Loucy (cell line): ENCODE measurements around the gene APOOL.
"Not testable (repeated sequence)": the region's sequence is repeated elsewhere in the genome, so short reads cannot be mapped to it uniquely, and the experiment has no call there.

ENCODE experiments used
- H2AFZ ChIP-seq: fragments of 200-600 bp; sonication (generic); 2 replicates; pipeline ENCODE4 v1.6.0; 2016; ENCODE audit warnings: antibody characterized with exemption, mild to moderate bottlenecking, low read length, moderate library complexity
- H3F3A ChIP-seq: fragments of 200-600 bp; 2 replicates; pipeline ENCODE4 v1.6.0; 2016; ENCODE audit warnings: antibody characterized with exemption, low read depth, mild to moderate bottlenecking
- H3K27me3 ChIP-seq: fragments of 200-600 bp; sonication (generic); 2 replicates; pipeline ENCODE4 v1.6.1; 2014; ENCODE audit warnings: low read length, mild to moderate bottlenecking; ENCODE audit not compliant: insufficient read depth, poor library complexity, severe bottlenecking
- H3K36me3 ChIP-seq: fragments of 200-600 bp; sonication (generic); 2 replicates; pipeline ENCODE4 v1.6.1; 2016; ENCODE audit warnings: low read length; ENCODE audit not compliant: insufficient read depth
- H3K4me1 ChIP-seq: fragments of 200-600 bp; sonication (generic); 2 replicates; pipeline ENCODE4 v1.5.1; 2014; ENCODE audit warnings: low read length, mild to moderate bottlenecking; ENCODE audit not compliant: insufficient read depth, poor library complexity, severe bottlenecking
- H3K4me2 ChIP-seq: fragments of 200-600 bp; sonication (generic); 2 replicates; pipeline ENCODE4 v1.6.0; 2014; ENCODE audit warnings: antibody characterized with exemption, low read length, low read depth, mild to moderate bottlenecking; ENCODE audit not compliant: poor library complexity, severe bottlenecking
- H3K4me3 ChIP-seq: fragments of 200-600 bp; sonication (generic); 2 replicates; pipeline ENCODE4 v1.5.1; 2014; ENCODE audit warnings: low read length, mild to moderate bottlenecking, mixed read lengths; ENCODE audit not compliant: poor library complexity, severe bottlenecking
- H3K79me2 ChIP-seq: fragments of 200-600 bp; sonication (generic); 2 replicates; pipeline ENCODE4 v1.6.1; 2014; ENCODE audit warnings: low read length; ENCODE audit not compliant: insufficient read depth
- H3K9ac ChIP-seq: fragments of 200-600 bp; sonication (generic); 2 replicates; pipeline ENCODE4 v1.6.0; 2014; ENCODE audit warnings: mild to moderate bottlenecking, low read depth, low read length, moderate library complexity; ENCODE audit not compliant: poor library complexity, severe bottlenecking
- H3K9me2 ChIP-seq: fragments of 200-600 bp; sonication (generic); replicated peaks from 2 replicates; pipeline ENCODE4 v1.6.1; 2016; ENCODE audit warnings: low read depth, low read length, mixed read lengths
- H3K9me3 ChIP-seq: fragments of 200-600 bp; sonication (generic); 2 replicates; pipeline ENCODE4 v1.6.1; 2014; ENCODE audit warnings: mild to moderate bottlenecking, antibody characterized with exemption, low read length, low read depth; ENCODE audit not compliant: insufficient read depth
- H4K20me1 ChIP-seq: fragments of 200-600 bp; sonication (generic); 2 replicates; pipeline ENCODE4 v1.6.0; 2014; ENCODE audit warnings: antibody characterized with exemption, low read length, mild to moderate bottlenecking; ENCODE audit not compliant: insufficient read depth, poor library complexity, severe bottlenecking
- CTCF ChIP-seq: fragments of 200-600 bp; sonication (generic); conservative IDR thresholded peaks from 2 replicates; pipeline ENCODE4 v1.5.1; 2014; ENCODE audit warnings: mild to moderate bottlenecking, antibody characterized with exemption, low read length
- EZH2phosphoT487 ChIP-seq: fragments of 200-600 bp; IDR thresholded peaks from 2 replicates; pipeline ENCODE4 v1.6.1; 2018; ENCODE audit warnings: antibody characterized with exemption, mild to moderate bottlenecking, moderate library complexity, borderline replicate concordance

APOOL gene

GRCh38 chrX:85052636-85053343 is 49.1 kb downstream of the APOOL start:
- Histone ChIP-seq H3K9me2 (no peaks in the 10 kb centered on the region), H3K36me3 (no peaks in the 10 kb centered on the region), H3K9ac (no peak overlapping the region), H3K4me3 (no peak overlapping the region), H3K4me2 (no peak overlapping the region), H2AFZ (no peak overlapping the region), H3F3A (no peaks in the 10 kb centered on the region), H3K4me1 (no peaks in the 10 kb centered on the region), H3K27me3 (no peaks in the 10 kb centered on the region), H4K20me1 (no peaks in the 10 kb centered on the region), H3K79me2 (no peaks in the 10 kb centered on the region), H3K9me3 (no peaks in the 10 kb centered on the region)
- TF ChIP-seq CTCF (peak; percentile 44), EZH2phosphoT487 (no peak)

GRCh38 chrX:85065512-85066198 is 62.0 kb downstream of the APOOL start:
- TF ChIP-seq EZH2phosphoT487 (no peak), CTCF (no peak)

DNA sequence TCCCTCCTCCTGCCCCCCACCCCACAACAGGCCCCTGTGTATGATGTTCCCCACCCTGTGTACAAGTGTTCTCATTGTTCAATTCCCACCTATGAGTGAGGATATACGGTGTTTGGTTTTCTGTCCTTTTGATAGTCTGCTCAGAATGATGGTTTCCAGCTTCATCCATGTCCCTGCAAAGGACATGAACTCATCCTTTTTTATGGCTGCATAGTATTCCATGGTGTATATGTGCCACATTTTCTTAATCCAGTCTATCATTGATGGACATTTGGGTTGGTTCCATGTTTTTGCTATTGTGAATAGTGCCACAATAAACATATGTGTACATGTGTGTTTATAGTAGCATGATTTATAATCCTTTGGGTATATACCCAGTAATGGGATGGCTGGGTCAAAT is 73.6 kb downstream of the APOOL start:
- H3K79me2 ChIP-seq, H3K36me3 ChIP-seq, H3K9me3 ChIP-seq, H3F3A ChIP-seq, H3K9ac ChIP-seq, H3K4me2 ChIP-seq, H3K27me3 ChIP-seq, H3K4me1 ChIP-seq, H3K9me2 ChIP-seq, H2AFZ ChIP-seq, H4K20me1 ChIP-seq, H3K4me3 ChIP-seq: not testable (repeated sequence)

More at GRCh38 chrX:85065512-85066198, 62.0 kb downstream of the APOOL start:
- Histone ChIP-seq H3K9me3 (no peaks in the 10 kb centered on the region), H2AFZ (no peak overlapping the region), H3K4me3 (no peak overlapping the region), H3K4me1 (no peaks in the 10 kb centered on the region), H3K79me2 (no peaks in the 10 kb centered on the region), H3K9me2 (no peaks in the 10 kb centered on the region), H3K9ac (no peak overlapping the region), H4K20me1 (no peaks in the 10 kb centered on the region), H3K27me3 (no peaks in the 10 kb centered on the region), H3K36me3 (peaks cover 5% of the 10 kb centered on the region; the same call in 1 of the 2 replicates), H3F3A (no peaks in the 10 kb centered on the region), H3K4me2 (no peak overlapping the region)
